BJ (cell line): ENCODE results near the gene CELA2A. TPM values are rescaled to one million over a fixed set of nuclear protein-coding genes. Genes with fewer than 3 reads are reported as not detected.
"Not testable (repeated sequence)": the region's sequence is repeated elsewhere in the genome, so short reads cannot be mapped to it uniquely, and the experiment has no call there.

Source experiments
- CTCF ChIA-PET: fragments of 350-600 bp; formaldehyde crosslinking; extraction: SDS; loops from one replicate; lab custom pipeline; 2021; ENCODE audit warnings: antibody characterized with exemption, inconsistent platforms; lab: Yijun Ruan, JAX
- POLR2A ChIA-PET: fragments of 300-600 bp; sonication (Branson Sonifier 250); formaldehyde crosslinking; extraction: SDS; loops from one replicate; lab custom pipeline; 2021; ENCODE audit warnings: antibody characterized with exemption; lab: Charles Lee
- DNase-seq: peaks from one replicate; pipeline ENCODE4 v3.0.0-alpha.2; 2011; ENCODE audit warnings: low read depth
- H3K27me3 ChIP-seq: 2 replicates; pipeline ENCODE4 v1.6.0; 2011; ENCODE audit warnings: low read length; ENCODE audit not compliant: control insufficient read depth, insufficient read depth
- H3K36me3 ChIP-seq: 2 replicates; pipeline ENCODE4 v1.5.1; 2011; ENCODE audit warnings: low read length; ENCODE audit not compliant: control insufficient read depth, insufficient read depth
- H3K4me3 ChIP-seq: 2 replicates; pipeline ENCODE4 v1.5.1; 2011; ENCODE audit warnings: low read depth, mild to moderate bottlenecking, control low read depth, low read length
- CTCF ChIP-seq: IDR thresholded peaks from 2 replicates; pipeline ENCODE4 v1.5.1; 2011; ENCODE audit warnings: low read depth, mild to moderate bottlenecking, control low read depth, inconsistent platforms, low read length, moderate library complexity; ENCODE audit not compliant: insufficient read depth
- polyA plus RNA-seq: library from polyadenylated mRNA; depleted of rRNA; stranded (reverse); fragments of >200 nt; gene quantifications from 2 replicates; pipeline ENCODE4 v1.2.3, GENCODE V29; 2011

Gene CELA2A
- polyA plus RNA-seq, 1 experiment: not detected

GRCh38 chr1:15433471-15433870 is 23.1 kb upstream of the CELA2A start:
- CTCF ChIA-PET: interaction anchor here (3.2 to 13.1 kb wide), 2 partner anchors 97 to 111 kb away, joined by 19 to 242 read pairs; no protein-coding TSS in a partner anchor
- no peak for TF ChIP-seq CTCF
- POLR2A ChIA-PET: no interaction called here

GRCh38 chr1:15434739-15435138 is 21.8 kb upstream of the CELA2A start:
- H3K27me3 ChIP-seq, DNase-seq, POLR2A ChIA-PET, H3K36me3 ChIP-seq, H3K4me3 ChIP-seq: not testable (repeated sequence)
- CTCF ChIA-PET: interaction anchor here (1.0 to 13.1 kb wide), 3 partner anchors 19 to 129 kb away, joined by 3 to 242 read pairs (median 4); no protein-coding TSS in a partner anchor

More at GRCh38 chr1:15433471-15433870, 23.1 kb upstream of the CELA2A start:
- Histone ChIP-seq H3K4me3 (no peak overlapping the region), H3K36me3 (no peaks in the 10 kb centered on the region; the same call in none of the 2 replicates), H3K27me3 (no peaks in the 10 kb centered on the region)
- DNase-seq: no peak

GRCh38 chr1:15435239-15436077 is 21.1 kb upstream of the CELA2A start:
- DNase-seq: no peak
- POLR2A ChIA-PET: no interaction called here
- Histone ChIP-seq H3K36me3 (no peaks in the 10 kb centered on the region; the same call in 1 of the 2 replicates), H3K4me3 (no peak overlapping the region), H3K27me3 (no peaks in the 10 kb centered on the region)
- CTCF ChIA-PET: interaction anchor here (1.0 to 13.1 kb wide), 4 partner anchors 19 to 130 kb away, joined by 3 to 242 read pairs (median 4); no protein-coding TSS in a partner anchor
- no peak for TF ChIP-seq CTCF

- ChIA-PET POLR2A (no interaction called here), CTCF (interaction anchor here (0.7 to 2.7 kb wide), 3 partner anchors 44 to 132 kb away, joined by 3 to 16 read pairs (median 3); no protein-coding TSS in a partner anchor)
Observed at GRCh38 chr1:15436881-15437442, 19.6 kb upstream of the CELA2A start.

DNA sequence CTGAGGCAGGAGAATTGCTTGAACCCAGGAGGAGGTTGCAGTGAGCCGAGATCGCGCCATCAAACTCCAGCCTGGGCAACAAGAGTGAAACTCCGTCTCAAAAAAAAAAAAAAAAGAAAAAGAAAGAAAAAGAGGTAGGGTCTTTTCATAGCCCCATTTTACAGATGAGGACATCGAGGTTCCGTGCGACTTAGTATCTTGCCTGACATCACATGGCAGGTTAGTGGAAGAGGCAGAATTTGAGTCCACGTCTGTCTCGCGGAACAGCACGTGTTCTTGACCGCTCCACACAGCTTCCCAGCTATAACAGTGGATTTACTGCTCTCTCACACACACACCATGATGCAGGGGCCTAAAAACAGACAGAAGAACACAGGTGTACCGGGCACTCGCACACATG is 17.2 kb upstream of the CELA2A start:
- no peaks in the 10 kb centered on the region; the same call in 1 of the 2 replicates for H3K36me3 ChIP-seq
- ChIA-PET POLR2A (no interaction called here), CTCF (interaction anchor here (2.7 kb wide), 1 partner anchor 115 kb away, joined by 16 read pairs; no protein-coding TSS in a partner anchor)
- no peak for TF ChIP-seq CTCF
- H3K4me3 ChIP-seq: no peak overlapping the region
- peaks cover 5% of the 10 kb centered on the region; the same call in 1 of the 2 replicates for H3K27me3 ChIP-seq
- DNase-seq: no peak

More at GRCh38 chr1:15436881-15437442, 19.6 kb upstream of the CELA2A start:
- Histone ChIP-seq H3K4me3 (no peak overlapping the region), H3K27me3 (no peaks in the 10 kb centered on the region), H3K36me3 (no peaks in the 10 kb centered on the region; the same call in 1 of the 2 replicates)
- no peak for TF ChIP-seq CTCF
- no peak for DNase-seq
